Heart right ventricle (tissue), 16 donors: ENCODE results near the gene TDP1. TPM values are rescaled to one million over a fixed set of nuclear protein-coding genes. Genes with fewer than 3 reads are reported as not detected.

Experiments used
- ATAC-seq, 8 donors: fragments of 200-7000 bp; cut with Tn5 transposase; one replicate each; pipeline ENCODE4 v1.9.1; 2020; ENCODE audit warnings: mild to moderate bottlenecking in 8 of 8, moderate library complexity in 8 of 8, moderate number of reproducible peaks in 1 of 8
- DNase-seq, 2 donors: peaks; one replicate each; pipeline ENCODE4 v3.0.0-alpha.2; 2020
- H3K27ac ChIP-seq, 10 donors: fragments of 200-600 bp; sonication (generic) in 2 of 10; one replicate each; pipeline versions ENCODE4 v1.5.0 to v1.8.0; 2020 to 2022; ENCODE audit warnings: mild to moderate bottlenecking in 3 of 10
- H3K27me3 ChIP-seq, 7 donors: fragments of 200-600 bp; one replicate each; pipeline ENCODE4 v1.8.0; 2021 to 2022; ENCODE audit warnings: mild to moderate bottlenecking in 2 of 7
- H3K36me3 ChIP-seq, 9 donors: fragments of 200-600 bp; sonication (generic) in 1 of 9; one replicate each; pipeline versions ENCODE4 v1.5.0 to v1.8.0; 2020 to 2022; ENCODE audit warnings: mild to moderate bottlenecking in 2 of 9
- H3K4me1 ChIP-seq, 9 donors: fragments of 200-600 bp; sonication (generic) in 1 of 9; one replicate each; pipeline versions ENCODE4 v1.5.0 to v1.8.0; 2020 to 2022; ENCODE audit warnings: mild to moderate bottlenecking in 4 of 9
- H3K4me3 ChIP-seq, 10 donors: fragments of 200-600 bp; sonication (generic) in 2 of 10; one replicate each; pipeline versions ENCODE4 v1.5.0 to v1.8.0; 2020 to 2022; ENCODE audit warnings: mild to moderate bottlenecking in 7 of 10, moderate library complexity in 2 of 10
- H3K9me3 ChIP-seq, 11 donors: fragments of 200-600 bp in 10 of 11; sonication (generic) in 2 of 11; one replicate each; pipeline versions ENCODE4 v1.5.0 to v1.8.0; 2013 to 2022; ENCODE audit warnings: mild to moderate bottlenecking in 2 of 11, control low read depth in 1 of 11, moderate library complexity in 1 of 11
- WGBS, 2 donors: extraction: QIAGEN DNeasy Blood & Tissue Kit; methylation state at CpG; one replicate each; pipeline ENCODE4 v1.1.7; 2013; ENCODE audit warnings: inconsistent platforms in 1 of 2; 5-methylcytosine and 5-hydroxymethylcytosine counted together
- intact Hi-C, 10 donors: fragments of 100-400 bp; cut with DNase I; formaldehyde crosslinking; loops; one replicate each; pipeline versions ENCODE4 v1.11.1 to v1.14.2; 2022
- polyA plus RNA-seq, 2 donors: library from polyadenylated mRNA; stranded (reverse); fragments of 200-250 nt; gene quantifications; one replicate each; pipeline ENCODE4 v1.2.3, GENCODE V29; 2013
- total RNA-seq, 10 donors: library from RNA; stranded (reverse); fragmentation: NEBNext Ultra II Directional in 3 of 10; extraction: Animal tissue kit (Norgen Biotek cat#: 25700) in 3 of 10; gene quantifications; one replicate each; pipeline versions ENCODE4 v1.2.1 to v1.2.4, GENCODE V29; 2021 to 2023
- TF ChIP-seq, protein P1 (sequence below), 9 donors: fragments of 200-600 bp; sonication (generic) in 2 of 9; IDR thresholded peaks; one replicate each; pipeline versions ENCODE4 v1.5.0 to v1.8.0; 2021 to 2022; ENCODE audit warnings: antibody characterized with exemption in 9 of 9, mild to moderate bottlenecking in 5 of 9, moderate library complexity in 1 of 9
- donor health status: Arrhythmogenic right ventricular cardiomyopathy.
- donor health status: ischemic (EF 13 %, LVEDD 7.1; RV severe dilation, severe dysfunction).
- donor health status: healthy with polysubstance abuse.
- donor health status: DM: no; HTN: yes; CAD: no.
- donor health status: DM: no; HTN: no; CAD: no.
- donor health status: ischemic (EF 25% LVEDD 6.9; RV normal size, moderate dysfunction).
- donor health status: ischemic (EF 25% LVEDD 5.7; RV mildly dilated, moderate dysfunction).
- donor health status: healthy.
- donor health status: DM: yes; HTN: yes; CAD: no.
- donor health status: Ischemic cardiomyopathy.
- donor health status: ischemic (EF 35%, LVEDD 5.7; RV mildly dilated, moderate dysfunction).
- donor health status: nonischemic (EF 11% LVEDD 7.7; RV severe dilation, severe dysfunction).
- donor health status: DM: yes; HTN: yes; CAD: no.
- donor health status: PGD.
- donor health status: ischemic (EF 29% LVEDD 5.4; RV normal size, mild dysfunction).
- donor health status: nonischemic (EF 23%, LVEDD 6.1; RV moderate dilation, normal function).

TDP1 gene
- total and polyA plus RNA-seq, 12 donors: 0.80 to 7.1 (median 3.2) TPM

DNA sequence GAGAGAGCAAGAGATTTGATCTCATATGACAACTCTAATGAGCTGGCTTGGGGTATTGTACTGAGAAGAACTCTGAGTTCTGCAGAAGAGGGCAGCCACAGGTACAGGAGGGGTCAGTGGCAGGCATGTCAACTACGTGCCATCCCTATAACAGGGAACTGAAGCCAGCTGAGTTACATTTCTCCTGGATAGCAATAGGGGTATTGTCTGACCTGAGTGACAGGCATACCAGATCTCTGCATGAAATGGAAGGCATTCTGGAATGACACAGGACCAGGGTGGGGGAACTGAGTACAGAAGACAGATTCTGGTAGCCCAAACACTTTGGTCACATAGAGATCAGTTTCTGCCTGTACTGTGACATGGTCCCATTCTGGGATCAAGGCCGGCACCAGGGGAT is 37.0 kb upstream of the TDP1 start:
- Histone ChIP-seq H3K4me1 (peaks cover 0 to 4% (median 0%) of the 10 kb centered on the region in 9 donors), H3K36me3 (peaks cover 0 to 4% (median 0%) of the 10 kb centered on the region in 9 donors), H3K9me3 (no peaks in the 10 kb centered on the region), H3K27me3 (no peaks in the 10 kb centered on the region), H3K4me3 (no peak overlapping the region), H3K27ac (no peak overlapping the region)
- intact Hi-C loops: loop anchor here in 9 of 10 donors (5.0 to 10.0 kb wide), 7 partner anchors 504 to 1254 kb away; partner anchors contain the start of gene FOXN3 (in 1 of the 9)
- DNase-seq (no peak), ATAC-seq (no peak)
- TF ChIP-seq, protein P1, sequence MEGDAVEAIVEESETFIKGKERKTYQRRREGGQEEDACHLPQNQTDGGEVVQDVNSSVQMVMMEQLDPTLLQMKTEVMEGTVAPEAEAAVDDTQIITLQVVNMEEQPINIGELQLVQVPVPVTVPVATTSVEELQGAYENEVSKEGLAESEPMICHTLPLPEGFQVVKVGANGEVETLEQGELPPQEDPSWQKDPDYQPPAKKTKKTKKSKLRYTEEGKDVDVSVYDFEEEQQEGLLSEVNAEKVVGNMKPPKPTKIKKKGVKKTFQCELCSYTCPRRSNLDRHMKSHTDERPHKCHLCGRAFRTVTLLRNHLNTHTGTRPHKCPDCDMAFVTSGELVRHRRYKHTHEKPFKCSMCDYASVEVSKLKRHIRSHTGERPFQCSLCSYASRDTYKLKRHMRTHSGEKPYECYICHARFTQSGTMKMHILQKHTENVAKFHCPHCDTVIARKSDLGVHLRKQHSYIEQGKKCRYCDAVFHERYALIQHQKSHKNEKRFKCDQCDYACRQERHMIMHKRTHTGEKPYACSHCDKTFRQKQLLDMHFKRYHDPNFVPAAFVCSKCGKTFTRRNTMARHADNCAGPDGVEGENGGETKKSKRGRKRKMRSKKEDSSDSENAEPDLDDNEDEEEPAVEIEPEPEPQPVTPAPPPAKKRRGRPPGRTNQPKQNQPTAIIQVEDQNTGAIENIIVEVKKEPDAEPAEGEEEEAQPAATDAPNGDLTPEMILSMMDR (IDR thresholded peaks at IDR 0.05): no peak
- 97 to 98% methylated on average over 2 of the region's 2 CpGs for WGBS, 2 donors

DNA sequence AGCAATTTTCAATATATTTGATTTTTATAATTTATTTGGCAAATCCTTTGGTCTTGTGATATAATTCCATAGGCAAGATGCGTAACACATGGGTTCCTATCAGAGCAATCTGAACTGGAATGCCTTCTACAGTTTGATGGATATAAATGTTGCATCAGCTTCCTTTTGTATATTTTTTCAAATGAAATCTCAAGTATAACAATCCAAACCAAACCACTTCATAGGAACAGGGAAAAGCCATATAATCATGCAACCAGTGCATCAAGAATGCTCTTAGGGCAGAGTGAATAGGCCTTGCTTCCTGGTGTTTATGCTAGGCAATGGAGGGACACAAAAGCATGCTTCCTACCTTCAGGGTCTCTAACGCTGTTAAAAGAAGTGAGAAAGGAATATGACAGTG is 35.7 kb upstream of the TDP1 start:
- Histone ChIP-seq H3K27ac (no peak overlapping the region), H3K4me3 (no peak overlapping the region), H3K9me3 (no peaks in the 10 kb centered on the region), H3K36me3 (peaks cover 0 to 11% (median 0%) of the 10 kb centered on the region in 9 donors), H3K4me1 (peaks cover 0 to 2% (median 0%) of the 10 kb centered on the region in 9 donors), H3K27me3 (no peaks in the 10 kb centered on the region)
- no peak for DNase-seq
- ATAC-seq: no peak
- 86 to 90% methylated on average over 2 of the region's 2 CpGs for WGBS, 2 donors
- TF ChIP-seq, protein P1 (IDR thresholded peaks at IDR 0.05): no peak
- intact Hi-C loops: no loop called here

DNA sequence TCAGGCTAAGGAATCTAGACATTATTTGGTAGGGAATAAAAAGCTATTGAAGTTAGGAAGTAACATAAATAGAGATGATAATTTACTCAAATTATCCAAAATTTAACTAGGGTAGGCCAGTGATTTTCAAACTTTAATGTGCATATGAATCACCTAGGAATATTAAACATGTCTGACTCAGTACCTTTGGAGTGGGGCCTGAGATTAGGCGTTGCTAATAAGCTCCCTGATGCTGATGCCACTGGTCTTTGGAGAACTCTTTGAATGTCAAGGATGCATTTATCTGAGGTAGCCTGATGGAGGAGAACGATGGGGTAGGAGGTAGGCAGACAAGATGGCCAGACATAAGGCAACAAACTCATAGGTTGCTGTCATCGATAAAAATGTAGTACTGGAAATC is 34.4 kb upstream of the TDP1 start:
- intact Hi-C loops: no loop called here
- ATAC-seq (no peak), DNase-seq (no peak)
- Histone ChIP-seq H3K27ac (no peak overlapping the region), H3K36me3 (peaks cover 0 to 11% (median 0%) of the 10 kb centered on the region in 9 donors), H3K27me3 (no peaks in the 10 kb centered on the region), H3K4me3 (no peak overlapping the region), H3K4me1 (no peaks in the 10 kb centered on the region), H3K9me3 (no peaks in the 10 kb centered on the region)
- 91 to 98% methylated on average over 3 of the region's 3 CpGs for WGBS, 2 donors
- TF ChIP-seq, protein P1 (IDR thresholded peaks at IDR 0.05): no peak

DNA sequence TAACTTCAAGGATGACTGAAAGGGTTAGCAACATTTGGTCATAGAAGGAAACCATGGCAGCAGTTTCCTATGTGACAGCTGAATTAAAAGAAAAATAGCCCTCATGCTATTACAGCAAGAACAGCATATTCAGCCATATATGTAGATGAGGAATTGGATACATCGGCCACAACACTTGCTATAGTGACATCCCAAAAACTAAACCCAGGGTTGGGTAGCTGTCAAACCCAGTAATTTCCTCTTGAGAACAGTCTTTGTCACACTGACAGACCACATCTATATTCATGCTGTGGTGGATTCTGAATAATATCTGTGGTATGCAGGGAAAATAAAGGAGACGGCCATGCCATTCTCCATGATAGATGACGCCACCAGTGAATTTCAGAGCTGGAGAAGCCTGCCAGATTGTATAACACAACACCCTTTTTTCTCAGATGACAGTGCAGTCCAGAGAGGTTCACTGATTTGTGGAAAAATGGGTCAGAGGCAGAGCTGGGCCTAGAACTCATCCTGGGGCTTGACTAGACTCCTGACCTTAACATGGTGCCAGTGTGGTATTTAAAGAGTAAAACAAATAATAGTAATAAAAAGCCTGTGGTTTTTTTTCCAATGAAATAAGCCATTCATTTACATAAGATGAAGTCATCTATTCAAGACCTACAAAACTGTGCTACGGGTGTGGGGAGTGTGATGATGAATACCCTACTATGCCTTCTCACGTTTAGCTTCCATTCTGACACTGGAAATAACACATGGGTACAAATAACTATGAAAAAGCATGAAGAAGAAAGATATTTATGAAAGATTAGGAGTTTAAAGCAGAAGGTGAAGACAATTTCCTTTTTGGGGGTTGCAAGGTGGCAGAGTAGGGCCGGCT is 33.5 kb upstream of the TDP1 start:
- intact Hi-C loops: no loop called here
- no peaks in the 10 kb centered on the region for H3K27me3 ChIP-seq
- 92 to 95% methylated on average over 6 of the region's 6 CpGs for WGBS, 2 donors

More for the DNA sequence above, 33.5 kb upstream of the TDP1 start:
- no peaks in the 10 kb centered on the region for H3K4me1 ChIP-seq
- H3K27ac ChIP-seq: no peak overlapping the region
- H3K9me3 ChIP-seq: no peaks in the 10 kb centered on the region
- ATAC-seq (no peak), DNase-seq (no peak)
- H3K4me3 ChIP-seq: no peak overlapping the region
- TF ChIP-seq, protein P1 (IDR thresholded peaks at IDR 0.05): no peak
- peaks cover 0 to 11% (median 0%) of the 10 kb centered on the region in 9 donors for H3K36me3 ChIP-seq
